Stimulated activated effector memory CD8-positive, alpha-beta T cell treated with anti-CD3 and anti-CD28 coated beads, Interleukin-12 subunit alpha, Interleukin-12 subunit beta, amount 100 ng/mL, for 72 hours (primary cell): Measurements from ENCODE around the gene SPATA31D4.
"Not testable (repeated sequence)": the region's sequence is repeated elsewhere in the genome, so short reads cannot be mapped to it uniquely, and the experiment has no call there.

Source experiments
- ATAC-seq: fragments of 150-1000 bp; cut with Tn5 transposase; 2 replicates; pipeline ENCODE4 v1.10.0; 2021
- DNase-seq, 2 donors: peaks; one replicate each; pipeline ENCODE4 v3.0.0; 2021 to 2022; ENCODE audit warnings: low spot score in 2 of 2
- H3K27ac Mint-ChIP-seq: one replicate; pipeline ENCODE4 v1.8.0; 2022; ENCODE audit warnings: mild to moderate bottlenecking, mixed read lengths
- H3K36me3 Mint-ChIP-seq: one replicate; pipeline ENCODE4 v1.8.0; 2022; ENCODE audit warnings: mild to moderate bottlenecking, mixed read lengths
- H3K4me1 Mint-ChIP-seq: one replicate; pipeline ENCODE4 v1.8.0; 2022; ENCODE audit warnings: mixed read lengths
- H3K4me3 Mint-ChIP-seq: one replicate; pipeline ENCODE4 v1.8.0; 2022; ENCODE audit warnings: mild to moderate bottlenecking, mixed read lengths
- H3K9me3 Mint-ChIP-seq: one replicate; pipeline ENCODE4 v1.8.0; 2022; ENCODE audit warnings: mixed read lengths

The SPATA31D4 gene

DNA sequence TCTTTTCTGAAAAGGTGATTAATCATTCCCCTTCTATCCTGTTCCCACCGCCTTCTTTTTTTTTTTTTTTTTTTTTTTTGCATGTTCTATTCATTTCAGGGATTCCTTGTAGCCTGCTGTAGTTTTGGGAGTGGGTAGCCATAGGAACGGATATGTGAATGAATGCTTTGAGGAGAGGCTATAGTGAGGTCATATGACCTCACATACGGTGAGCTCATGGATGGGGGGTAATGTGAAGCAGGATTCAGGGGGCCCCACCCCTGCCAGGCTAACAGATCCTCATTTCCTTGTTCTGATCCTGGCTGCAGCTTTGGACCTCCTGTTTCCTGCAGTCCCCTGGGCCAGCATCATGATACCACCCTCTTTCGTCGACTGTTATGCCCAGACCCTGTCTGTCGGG lies 1.9 kb downstream of the SPATA31D4 start:
- H3K9me3 Mint-ChIP-seq, H3K4me1 Mint-ChIP-seq, DNase-seq, H3K36me3 Mint-ChIP-seq, H3K27ac Mint-ChIP-seq, H3K4me3 Mint-ChIP-seq, ATAC-seq: not testable (repeated sequence)

- not testable (repeated sequence) for H3K9me3 Mint-ChIP-seq, H3K4me1 Mint-ChIP-seq, DNase-seq, H3K36me3 Mint-ChIP-seq, ATAC-seq, H3K4me3 Mint-ChIP-seq, H3K27ac Mint-ChIP-seq
These were observed 5.3 kb downstream of the SPATA31D4 start for GRCh38 chr9:81933547-81933946.

DNA sequence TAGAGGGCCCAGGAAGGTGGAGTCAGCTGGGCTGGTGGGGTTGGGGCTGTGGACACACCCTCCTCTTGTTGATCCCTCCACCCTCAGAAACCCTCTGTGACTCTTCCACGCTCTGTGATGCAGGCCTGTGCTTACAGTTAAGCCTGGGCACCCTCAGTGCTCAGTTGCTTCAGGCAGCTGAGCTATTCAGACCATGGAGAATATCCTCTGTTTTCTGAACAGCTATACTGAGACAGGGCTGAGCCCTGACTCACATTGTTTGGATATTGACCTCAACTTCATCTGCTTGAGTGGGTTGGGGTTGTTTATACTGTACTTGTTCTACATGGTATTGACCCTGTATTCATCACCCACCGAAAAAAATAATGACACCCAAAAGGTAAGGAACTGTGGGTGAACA lies 15.2 kb downstream of the SPATA31D4 start, which contains the start of gene SPATA31D3:
TSS of gene SPATA31D3 (plus strand) at position 108 of the 400 bp plus-strand sequence. CDS start at position 194, 86 bp downstream.
- H3K4me1 Mint-ChIP-seq, H3K9me3 Mint-ChIP-seq, H3K4me3 Mint-ChIP-seq, DNase-seq, H3K36me3 Mint-ChIP-seq, H3K27ac Mint-ChIP-seq: not testable (repeated sequence)
- ATAC-seq, result peak; percentile 39

DNA sequence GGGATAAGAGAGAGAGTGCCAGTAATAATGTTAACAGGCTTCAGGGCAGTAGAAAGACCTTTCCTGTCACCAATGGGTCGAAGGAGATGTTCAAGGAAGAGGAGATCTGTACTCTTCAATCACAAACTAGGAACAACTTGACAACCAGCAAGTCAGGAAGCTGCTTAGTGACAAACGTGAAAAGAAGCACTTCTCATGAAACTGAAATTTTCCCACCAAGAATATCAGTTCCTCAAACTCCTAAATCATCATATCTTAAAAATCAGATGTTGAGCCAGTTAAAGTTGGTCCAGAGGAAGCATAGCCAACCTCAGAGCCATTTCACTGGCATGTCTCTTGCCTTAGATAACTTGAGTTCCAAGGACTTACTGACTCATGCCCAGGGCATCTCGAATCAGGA lies 20.4 kb downstream of the SPATA31D4 start:
- H3K4me3 Mint-ChIP-seq, H3K4me1 Mint-ChIP-seq, H3K27ac Mint-ChIP-seq, ATAC-seq, DNase-seq, H3K36me3 Mint-ChIP-seq, H3K9me3 Mint-ChIP-seq: not testable (repeated sequence)

DNA sequence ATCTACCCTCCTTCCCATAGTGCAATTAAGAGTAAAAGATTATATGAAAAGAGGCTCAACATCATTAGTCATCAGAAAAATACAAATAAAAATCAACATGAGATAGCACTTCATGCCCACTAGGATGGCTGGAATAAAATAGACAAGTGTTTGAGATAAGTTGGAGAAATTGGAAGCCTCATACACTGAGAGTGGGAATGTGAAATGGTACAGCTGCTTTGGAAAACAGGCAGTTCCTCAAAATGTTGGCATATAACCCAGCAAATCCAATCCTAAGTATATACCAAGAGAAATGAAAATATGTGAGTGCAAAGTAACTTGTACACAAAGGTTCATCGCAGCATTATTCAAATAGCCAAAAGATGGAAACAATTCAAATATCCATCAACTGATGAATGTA lies 24.9 kb downstream of the SPATA31D4 start:
- no peak for DNase-seq
- peaks cover 16% of the 10 kb centered on the region for H3K9me3 Mint-ChIP-seq
- H3K27ac Mint-ChIP-seq, result no peak overlapping the region
- H3K4me1 Mint-ChIP-seq, result no peaks in the 10 kb centered on the region
- ATAC-seq, result no peak
- no peaks in the 10 kb centered on the region for H3K36me3 Mint-ChIP-seq
- no peak overlapping the region for H3K4me3 Mint-ChIP-seq

DNA sequence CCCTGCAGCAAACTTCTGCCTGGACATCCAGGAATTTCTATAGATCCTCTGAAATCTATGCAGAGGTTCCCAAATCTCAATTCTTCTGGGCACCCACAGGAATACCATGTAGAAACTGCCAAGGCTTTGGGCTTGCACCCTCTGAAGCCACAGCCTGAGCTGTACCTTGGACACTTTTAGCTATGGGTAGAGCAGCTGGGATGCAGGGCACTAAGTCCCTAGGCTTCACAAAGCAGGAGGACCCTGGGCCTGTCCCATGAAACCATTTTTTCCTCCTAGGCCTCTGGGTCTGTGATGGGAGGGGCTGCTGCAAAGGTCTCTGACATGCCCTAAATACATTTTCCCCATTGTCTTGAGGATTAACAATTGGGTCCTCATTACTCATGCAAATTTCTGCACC lies 27.4 kb downstream of the SPATA31D4 start:
- Mint-ChIP-seq H3K4me1 (no peaks in the 10 kb centered on the region), H3K27ac (no peak overlapping the region), H3K4me3 (no peak overlapping the region), H3K36me3 (no peaks in the 10 kb centered on the region), H3K9me3 (peaks cover 23% of the 10 kb centered on the region)
- no peak for ATAC-seq
- DNase-seq, result no peak

- no peak for ATAC-seq
These were observed 36.3 kb downstream of the SPATA31D4 start for GRCh38 chr9:81964218-81965171.

DNA sequence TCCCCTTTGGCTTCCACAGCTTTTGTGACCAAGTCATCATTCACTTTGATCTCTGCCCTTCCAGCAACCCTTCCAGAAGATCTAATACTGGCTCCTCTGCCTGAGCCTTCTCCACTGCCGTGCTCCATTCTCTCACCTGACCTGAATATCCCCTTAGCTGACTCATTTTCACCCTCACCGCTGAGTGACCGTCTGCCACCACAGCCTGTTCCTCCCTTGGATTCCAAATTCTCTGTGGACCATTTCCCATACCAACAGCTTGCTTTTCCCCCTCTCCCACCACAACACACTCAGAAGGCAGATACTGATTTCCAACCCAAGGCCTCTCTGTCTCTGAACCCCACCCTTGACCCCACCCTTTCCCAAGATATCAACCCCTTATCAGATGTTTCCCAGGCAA lies 39.8 kb downstream of the SPATA31D4 start:
- peaks cover 5% of the 10 kb centered on the region for H3K9me3 Mint-ChIP-seq
- DNase-seq (no peak), ATAC-seq (no peak)
- H3K27ac Mint-ChIP-seq, result no peak overlapping the region
- H3K36me3 Mint-ChIP-seq, result no peaks in the 10 kb centered on the region
- no peaks in the 10 kb centered on the region for H3K4me1 Mint-ChIP-seq
- H3K4me3 Mint-ChIP-seq, result no peak overlapping the region

More at GRCh38 chr9:81964218-81965171, 36.3 kb downstream of the SPATA31D4 start:
- DNase-seq, result no peak
- Mint-ChIP-seq H3K4me3 (no peak overlapping the region), H3K36me3 (no peaks in the 10 kb centered on the region), H3K9me3 (peaks cover 5% of the 10 kb centered on the region), H3K27ac (no peak overlapping the region), H3K4me1 (no peaks in the 10 kb centered on the region)

GRCh38 chr9:81969971-81970370 lies 41.7 kb downstream of the SPATA31D4 start:
- DNase-seq (no peak), ATAC-seq (no peak)
- no peak overlapping the region for H3K27ac Mint-ChIP-seq
- H3K9me3 Mint-ChIP-seq, result peaks cover 5% of the 10 kb centered on the region
- no peak overlapping the region for H3K4me3 Mint-ChIP-seq
- no peaks in the 10 kb centered on the region for H3K4me1 Mint-ChIP-seq
- H3K36me3 Mint-ChIP-seq, result no peaks in the 10 kb centered on the region

DNA sequence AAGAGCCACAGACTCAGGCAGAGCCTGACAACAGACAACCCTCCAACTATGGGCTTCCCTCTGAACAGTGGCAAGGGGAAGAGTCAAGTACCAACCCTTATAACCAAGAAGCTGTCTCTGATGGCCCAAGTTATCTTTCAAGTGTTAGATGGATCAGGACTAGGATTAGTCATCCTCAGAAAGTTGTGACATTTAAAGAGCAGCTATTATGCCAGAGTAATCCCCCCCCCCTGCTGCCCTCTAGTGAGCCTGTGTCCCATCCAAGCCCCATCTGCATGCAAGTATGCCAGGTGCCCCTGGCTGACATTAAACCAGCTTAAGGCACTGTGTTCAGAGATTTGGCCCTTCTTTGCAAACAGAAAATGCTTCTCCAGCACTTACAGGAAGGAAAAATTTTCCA lies 43.5 kb downstream of the SPATA31D4 start:
- no peak for DNase-seq

GRCh38 chr9:81974764-81975163 lies 46.5 kb downstream of the SPATA31D4 start:
- Mint-ChIP-seq H3K4me1 (no peaks in the 10 kb centered on the region), H3K27ac (no peak overlapping the region), H3K36me3 (no peaks in the 10 kb centered on the region), H3K4me3 (no peak overlapping the region), H3K9me3 (no peaks in the 10 kb centered on the region)
- DNase-seq (no peak), ATAC-seq (no peak)

More for the DNA sequence above, 43.5 kb downstream of the SPATA31D4 start:
- no peak for ATAC-seq
- H3K36me3 Mint-ChIP-seq, result no peaks in the 10 kb centered on the region
- no peak overlapping the region for H3K4me3 Mint-ChIP-seq
- no peak overlapping the region for H3K27ac Mint-ChIP-seq
- H3K9me3 Mint-ChIP-seq, result peaks cover 5% of the 10 kb centered on the region
- no peaks in the 10 kb centered on the region for H3K4me1 Mint-ChIP-seq

GRCh38 chr9:81976351-81976750 lies 48.1 kb downstream of the SPATA31D4 start:
- DNase-seq, result no peak
- Mint-ChIP-seq H3K9me3 (peaks cover 2% of the 10 kb centered on the region), H3K4me1 (no peaks in the 10 kb centered on the region), H3K4me3 (no peak overlapping the region), H3K27ac (no peak overlapping the region), H3K36me3 (no peaks in the 10 kb centered on the region)
- ATAC-seq, result no peak

GRCh38 chr9:81979196-81979595 lies 51.0 kb downstream of the SPATA31D4 start:
- no peak for ATAC-seq
- DNase-seq, result no peak
- no peaks in the 10 kb centered on the region for H3K4me1 Mint-ChIP-seq
- no peaks in the 10 kb centered on the region for H3K36me3 Mint-ChIP-seq
- H3K27ac Mint-ChIP-seq, result no peak overlapping the region
- H3K9me3 Mint-ChIP-seq, result peaks cover 2% of the 10 kb centered on the region
- no peak overlapping the region for H3K4me3 Mint-ChIP-seq

- H3K4me3 Mint-ChIP-seq, result no peak overlapping the region
- ATAC-seq (no peak), DNase-seq (no peak)
- H3K9me3 Mint-ChIP-seq, result peaks cover 2% of the 10 kb centered on the region
- H3K27ac Mint-ChIP-seq, result no peak overlapping the region
- H3K36me3 Mint-ChIP-seq, result no peaks in the 10 kb centered on the region
- H3K4me1 Mint-ChIP-seq, result no peaks in the 10 kb centered on the region
These were observed 52.3 kb downstream of the SPATA31D4 start for GRCh38 chr9:81980568-81980967.

DNA sequence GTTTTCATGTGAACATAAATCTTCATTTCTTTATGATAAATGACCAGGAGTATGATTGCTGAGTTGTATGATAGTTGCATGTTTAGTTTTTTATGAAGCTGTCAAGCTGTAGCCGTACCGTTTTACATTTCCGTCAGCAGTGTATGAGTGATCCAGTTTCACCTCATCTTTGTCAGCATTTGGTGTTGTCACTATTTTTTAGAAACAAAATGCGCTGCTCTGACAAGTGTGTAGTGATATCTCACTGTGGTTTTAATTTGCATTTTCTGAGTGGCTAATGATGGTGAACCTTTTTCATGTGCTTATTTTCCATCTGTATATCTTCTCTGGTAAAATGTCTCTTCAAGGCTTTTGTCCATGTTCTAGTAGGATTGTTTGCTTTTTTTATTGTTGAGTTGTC lies 53.7 kb downstream of the SPATA31D4 start:
- ATAC-seq (no peak), DNase-seq (no peak)
- H3K9me3 Mint-ChIP-seq, result peaks cover 2% of the 10 kb centered on the region
- no peaks in the 10 kb centered on the region for H3K36me3 Mint-ChIP-seq
- no peak overlapping the region for H3K4me3 Mint-ChIP-seq
- H3K27ac Mint-ChIP-seq, result no peak overlapping the region
- no peaks in the 10 kb centered on the region for H3K4me1 Mint-ChIP-seq
